Stimulated activated CD4-positive, alpha-beta T cell treated with anti-CD3 and anti-CD28 coated beads, Interleukin-1b, Interleukin-23, amount 100 ng/mL, for 1 hour (primary cell): Measurements from ENCODE around the gene INTS15.
"Not testable (repeated sequence)": the region's sequence is repeated elsewhere in the genome, so short reads cannot be mapped to it uniquely, and the experiment has no call there.

Experiments used
- DNase-seq, 2 donors: peaks; one replicate each; pipeline ENCODE4 v3.0.0-alpha.2; 2020; ENCODE audit warnings: low read depth in 2 of 2

The INTS15 gene

DNA sequence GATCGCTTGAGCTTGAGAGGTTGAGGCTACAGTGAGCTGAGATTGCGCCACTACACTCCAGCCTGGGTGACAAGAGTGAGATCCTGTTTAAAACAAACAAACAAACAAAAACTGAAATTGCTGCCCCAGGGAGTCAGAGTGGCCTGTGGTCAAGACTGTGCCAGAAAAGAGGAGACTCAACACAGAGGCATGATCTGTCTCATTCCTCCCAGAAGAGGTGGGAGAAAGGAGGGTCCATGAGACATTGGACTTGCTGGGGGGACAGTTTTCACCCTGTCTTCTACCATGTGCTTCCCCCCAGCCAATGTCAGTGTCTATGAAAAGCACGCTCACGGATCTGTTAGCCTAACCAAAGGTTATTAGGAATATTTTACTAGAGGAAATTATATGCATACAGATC, 28.8 kb downstream of the INTS15 start:
- DNase-seq = no peak

GRCh38 chr7:6619961-6620360, 30.1 kb downstream of the INTS15 start:
- no peak for DNase-seq

DNA sequence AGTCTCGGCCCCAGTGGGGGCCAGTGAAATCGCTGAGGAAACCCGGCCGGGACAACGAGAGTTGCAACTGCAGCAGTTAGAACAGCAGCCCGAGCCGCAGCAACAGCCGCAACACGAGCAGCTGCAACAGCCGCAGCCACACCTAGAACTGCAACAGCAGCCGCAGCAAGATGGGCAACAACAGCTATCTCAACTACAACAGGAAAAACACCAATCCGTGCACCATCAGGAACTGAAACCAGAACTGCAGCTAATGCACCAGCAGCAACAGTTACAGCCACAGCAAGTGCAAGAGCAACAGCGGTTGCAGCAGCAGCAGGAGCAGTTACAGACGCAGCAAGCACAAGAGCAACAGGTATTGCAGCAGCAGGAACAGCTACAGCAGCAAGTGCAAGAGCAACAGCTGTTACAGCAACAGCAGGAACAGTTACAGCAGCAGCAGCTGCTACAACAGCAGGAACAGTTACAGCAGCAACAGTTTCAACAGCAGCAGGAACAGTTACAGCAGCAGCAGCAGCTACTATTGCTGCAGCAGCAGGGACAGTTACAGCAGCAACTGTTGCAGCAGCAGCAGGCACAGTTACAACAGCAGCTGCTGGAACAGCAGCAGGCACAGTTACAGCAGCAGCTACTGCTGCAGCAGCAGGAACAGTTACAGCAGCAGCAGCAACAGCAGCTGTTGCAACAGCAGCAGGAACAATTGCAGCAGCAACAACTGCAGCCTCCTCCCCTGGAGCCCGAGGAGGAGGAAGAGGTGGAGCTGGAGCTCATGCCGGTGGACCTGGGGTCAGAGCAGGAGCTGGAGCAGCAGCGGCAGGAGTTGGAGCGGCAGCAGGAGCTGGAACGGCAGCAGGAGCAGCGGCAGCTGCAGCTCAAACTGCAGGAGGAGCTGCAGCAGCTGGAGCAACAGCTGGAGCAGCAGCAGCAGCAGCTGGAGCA, 31.6 kb downstream of the INTS15 start:
- no peak for DNase-seq

DNA sequence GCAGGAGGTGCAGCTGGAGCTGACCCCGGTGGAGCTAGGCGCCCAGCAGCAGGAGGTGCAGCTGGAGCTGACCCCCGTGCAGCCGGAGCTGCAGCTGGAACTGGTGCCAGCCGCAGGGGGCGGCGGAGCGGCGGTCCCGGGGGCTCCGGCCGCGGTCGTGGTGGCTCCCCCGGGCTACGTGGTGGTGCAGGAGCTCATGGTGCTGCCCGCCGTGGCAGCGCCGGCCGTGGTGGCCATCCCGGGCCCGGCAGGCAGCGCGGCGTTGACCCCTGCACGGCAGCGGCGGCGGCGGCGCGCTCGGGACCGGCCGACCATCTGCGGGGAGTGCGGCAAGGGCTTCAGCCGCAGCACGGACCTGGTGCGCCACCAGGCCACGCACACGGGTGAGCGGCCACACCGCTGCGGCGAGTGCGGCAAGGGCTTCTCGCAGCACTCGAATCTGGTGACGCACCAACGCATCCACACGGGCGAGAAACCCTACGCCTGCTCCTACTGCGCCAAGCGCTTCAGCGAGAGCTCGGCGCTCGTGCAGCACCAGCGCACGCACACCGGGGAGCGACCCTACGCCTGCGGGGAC, 32.4 kb downstream of the INTS15 start:
- no peak for DNase-seq

- DNase-seq = no peak
Measured at GRCh38 chr7:6623589-6624245, 33.9 kb downstream of the INTS15 start.

GRCh38 chr7:6624246-6624611, 34.4 kb downstream of the INTS15 start:
- no peak for DNase-seq

- DNase-seq = no peak
Measured at GRCh38 chr7:6628045-6628444, 38.2 kb downstream of the INTS15 start.

GRCh38 chr7:6630007-6630849, 40.4 kb downstream of the INTS15 start:
- DNase-seq = no peak

GRCh38 chr7:6631605-6632004, 41.8 kb downstream of the INTS15 start:
- no peak for DNase-seq

GRCh38 chr7:6634021-6634420, 44.2 kb downstream of the INTS15 start:
- no peak for DNase-seq

DNA sequence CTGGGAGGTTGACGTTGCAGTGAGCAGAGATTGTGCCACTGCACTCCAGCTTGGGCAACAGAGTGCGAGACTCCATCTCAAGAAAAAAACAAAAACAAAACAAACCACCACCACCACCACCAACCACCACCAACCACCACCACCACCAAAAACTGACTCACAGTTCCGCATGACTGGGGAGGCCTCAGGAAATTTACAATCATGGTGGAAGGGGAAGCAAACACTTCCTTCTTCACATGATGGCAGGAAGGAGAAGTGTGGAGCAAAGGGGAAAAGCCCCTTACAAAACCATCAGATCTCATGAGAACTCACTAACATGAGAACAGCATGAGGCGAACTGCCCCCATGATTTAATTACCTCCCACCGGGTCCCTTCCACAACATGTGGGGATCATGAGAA, 45.1 kb downstream of the INTS15 start:
- not testable (repeated sequence) for DNase-seq

DNA sequence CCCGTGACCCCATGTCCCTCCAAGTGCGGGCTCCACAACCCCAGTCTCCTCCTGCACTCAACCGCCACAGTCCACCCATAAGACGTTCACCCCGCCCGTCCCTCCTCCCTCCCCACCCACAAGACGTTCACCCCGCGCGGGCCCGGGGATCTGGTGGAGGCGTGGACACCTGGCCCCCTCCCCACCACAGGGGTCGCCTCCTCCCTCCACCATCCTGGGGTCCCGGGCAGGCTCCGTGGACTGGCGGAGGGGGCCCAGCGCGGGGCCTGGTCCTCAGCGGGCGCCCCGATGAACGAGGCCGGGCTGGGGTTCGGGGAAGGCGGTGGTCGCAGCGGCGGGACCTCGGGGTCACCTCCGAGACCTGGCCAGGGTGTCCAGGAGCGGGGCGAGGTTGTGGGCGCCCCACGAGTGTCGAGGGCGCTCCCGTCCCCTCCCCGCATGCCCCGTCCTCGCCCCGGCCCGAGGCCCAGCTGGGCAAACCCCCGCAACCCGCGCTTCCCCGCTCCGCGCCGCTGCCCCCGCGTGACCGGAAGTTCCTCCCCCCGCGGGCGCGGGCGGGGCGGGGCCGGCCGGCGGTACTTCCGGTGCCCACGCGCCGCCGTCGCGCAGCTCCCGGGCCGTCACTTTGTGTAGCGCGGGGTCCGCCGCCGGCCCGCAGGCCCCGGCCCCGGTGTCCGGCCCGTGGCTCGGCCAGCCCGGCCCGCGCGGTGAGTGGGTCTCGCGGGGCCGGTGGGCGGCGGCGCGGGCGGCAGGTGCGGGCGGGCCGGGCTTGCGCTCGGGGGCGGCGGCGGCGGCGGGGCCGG, 47.1 kb downstream of the INTS15 start, which contains the start of gene ZNF316:
TSS of gene ZNF316 (plus strand) at position 578 of the 803 bp plus-strand sequence. CDS start 5,092 bp downstream, outside the sequence.
- DNase-seq = peak; percentile 21 to 41

DNA sequence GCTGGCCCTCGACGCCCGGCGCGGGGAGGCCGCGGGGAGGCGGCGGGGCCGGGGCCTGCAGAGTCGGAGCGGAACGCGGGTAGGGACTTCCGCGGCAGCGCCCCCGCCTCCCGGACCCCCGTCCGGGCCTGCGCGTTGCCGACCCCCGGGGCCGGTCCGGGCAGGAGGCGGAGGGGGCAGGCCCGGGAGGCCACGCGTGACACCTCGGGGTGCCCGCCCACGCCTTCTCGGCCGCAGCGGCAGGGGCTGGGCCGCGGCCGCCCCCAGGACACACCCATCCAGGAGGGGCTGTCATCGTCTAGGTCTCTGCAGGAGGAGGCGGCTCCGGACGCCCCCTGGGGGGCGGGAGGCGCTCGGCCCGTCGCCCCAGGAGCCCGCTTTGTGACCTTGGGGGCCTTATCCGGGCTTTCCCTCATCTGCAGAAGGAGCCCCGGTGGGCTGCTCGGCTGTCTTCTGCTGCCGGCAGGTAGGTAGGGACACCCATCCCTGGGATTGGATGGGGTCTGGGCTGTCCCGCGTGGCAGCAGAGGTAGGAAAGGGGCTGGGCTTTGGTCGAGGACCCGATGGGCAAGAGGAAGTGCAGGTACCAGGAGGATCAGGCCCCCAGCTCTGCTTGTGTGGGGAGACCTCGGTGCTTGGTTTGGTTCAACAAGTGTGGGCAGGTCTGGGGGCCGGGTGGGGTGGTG, 47.9 kb downstream of the INTS15 start:
- DNase-seq = peak in 1 of 2 donors; percentile 33

- no peak for DNase-seq
Measured at GRCh38 chr7:6639032-6639431, 49.2 kb downstream of the INTS15 start.

DNA sequence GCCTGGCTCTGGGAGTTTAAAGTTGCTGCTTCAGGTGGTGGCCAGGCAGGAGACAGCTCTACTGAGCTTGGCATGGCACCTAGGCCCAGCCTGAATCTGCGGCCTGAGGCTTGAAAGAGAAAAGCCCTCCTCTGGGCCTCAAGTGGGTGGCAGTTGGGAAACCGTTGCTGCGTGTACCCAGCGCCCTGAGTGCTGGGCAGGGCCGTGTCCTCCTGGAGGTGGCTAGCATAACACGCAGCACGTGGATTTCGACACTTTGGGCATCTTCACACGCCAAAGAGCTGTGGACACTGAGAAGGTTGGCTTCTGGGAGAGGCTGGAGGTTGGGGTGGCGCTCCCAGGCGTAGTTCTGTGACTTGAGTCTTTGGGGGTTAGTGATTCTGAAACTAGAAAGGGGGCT, 49.8 kb downstream of the INTS15 start:
- DNase-seq = no peak

DNA sequence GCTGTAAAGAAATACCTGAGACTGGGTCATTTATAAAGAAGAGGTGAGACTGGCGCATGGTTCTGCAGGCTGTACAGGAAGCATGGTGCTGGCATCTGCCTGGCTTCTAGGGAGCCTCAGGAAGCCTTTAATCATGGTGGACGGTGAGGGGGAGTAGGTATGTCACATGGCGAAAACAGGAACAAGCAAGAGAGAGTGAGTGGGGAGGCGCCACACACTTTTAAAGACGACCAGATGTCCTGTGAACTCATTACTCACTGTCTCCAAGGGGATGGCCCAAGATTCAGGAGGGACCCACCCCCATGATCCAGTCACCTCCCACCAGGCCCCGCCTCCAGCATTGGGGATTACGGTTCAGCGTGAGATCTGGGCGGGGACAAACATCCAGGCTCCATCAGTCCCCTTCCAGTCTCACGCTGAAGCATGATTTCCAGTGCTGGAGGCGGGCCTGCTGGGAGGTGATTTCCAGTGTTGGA, 50.5 kb downstream of the INTS15 start:
- DNase-seq = no peak

GRCh38 chr7:6641305-6642035, 51.6 kb downstream of the INTS15 start:
- no peak for DNase-seq

DNA sequence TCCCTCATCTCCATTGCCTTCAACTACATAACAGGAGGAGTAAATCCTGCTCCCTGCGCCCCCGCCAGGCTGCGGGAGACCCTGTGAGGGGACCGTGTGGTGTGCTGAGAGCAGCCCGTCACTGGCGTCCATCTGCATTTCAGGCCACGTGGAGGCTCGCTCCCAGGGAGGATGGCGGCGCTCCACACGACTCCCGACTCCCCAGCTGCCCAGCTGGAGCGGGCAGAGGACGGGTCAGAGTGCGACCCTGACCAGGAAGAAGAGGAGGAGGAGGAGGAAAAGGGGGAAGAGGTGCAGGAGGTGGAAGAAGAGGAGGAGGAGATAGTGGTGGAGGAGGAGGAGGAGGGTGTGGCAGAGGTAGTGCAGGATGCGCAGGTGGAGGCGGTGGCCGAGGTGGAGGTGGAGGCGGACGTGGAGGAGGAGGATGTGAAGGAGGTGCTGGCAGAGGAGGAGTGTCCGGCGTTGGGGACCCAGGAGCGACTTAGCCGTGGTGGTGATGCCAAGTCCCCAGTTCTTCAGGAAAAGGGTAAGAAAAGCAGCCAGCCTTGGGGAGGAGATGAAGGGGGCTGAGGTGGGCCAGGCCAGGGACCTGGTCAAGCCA, 52.5 kb downstream of the INTS15 start:
- DNase-seq = no peak
